Smooth muscle cell (in vitro differentiated cells): Measurements from ENCODE around the gene HMG20B. TPM values are rescaled to one million over a fixed set of nuclear protein-coding genes. Genes with fewer than 3 reads are reported as not detected.
A peak's percentile ranks its signal among the peaks of the same experiment; 100 is the strongest.

Experiments used
- DNase-seq: peaks from one replicate; lab custom pipeline; 2025; ENCODE audit not compliant: unreplicated experiment; lab: John Stamatoyannopoulos, UW
- H2AFZ ChIP-seq: fragments of 200-600 bp; sonication (generic); 2 replicates; pipeline ENCODE4 v1.6.0; 2016; ENCODE audit warnings: antibody characterized with exemption, low read depth, mild to moderate bottlenecking
- H3F3A ChIP-seq: fragments of 200-600 bp; sonication (generic); 2 replicates; pipeline ENCODE4 v1.6.0; 2017; ENCODE audit warnings: antibody characterized with exemption, low read depth
- H3K27ac ChIP-seq: fragments of 200-600 bp; sonication (generic); 2 replicates; pipeline ENCODE4 v1.5.1; 2016; ENCODE audit warnings: low read depth, mild to moderate bottlenecking
- H3K27me3 ChIP-seq: fragments of 200-600 bp; sonication (generic); 2 replicates; pipeline ENCODE4 v1.6.1; 2016; ENCODE audit warnings: low read depth, mild to moderate bottlenecking
- H3K36me3 ChIP-seq: fragments of 200-600 bp; sonication (generic); 2 replicates; pipeline ENCODE4 v1.5.1; 2016; ENCODE audit warnings: low read depth
- H3K4me1 ChIP-seq: fragments of 200-600 bp; sonication (generic); 2 replicates; pipeline ENCODE4 v1.5.1; 2016; ENCODE audit warnings: low read depth
- H3K4me2 ChIP-seq: fragments of 200-600 bp; sonication (generic); 2 replicates; pipeline ENCODE4 v1.6.0; 2016; ENCODE audit warnings: mild to moderate bottlenecking
- H3K4me3 ChIP-seq: fragments of 200-600 bp; sonication (generic); 2 replicates; pipeline ENCODE4 v1.5.1; 2016; ENCODE audit warnings: mild to moderate bottlenecking
- H3K79me2 ChIP-seq: fragments of 200-600 bp; sonication (generic); 2 replicates; pipeline ENCODE4 v1.6.0; 2016; ENCODE audit warnings: low read depth, mild to moderate bottlenecking
- H3K9ac ChIP-seq: fragments of 200-600 bp; sonication (generic); 2 replicates; pipeline ENCODE4 v1.6.0; 2016; ENCODE audit warnings: low read depth
- H3K9me3 ChIP-seq: fragments of 200-600 bp; sonication (generic); replicated peaks from 2 replicates; pipeline ENCODE4 v1.5.1; 2016; ENCODE audit warnings: low read depth
- H4K20me1 ChIP-seq: fragments of 200-600 bp; sonication (generic); 2 replicates; pipeline ENCODE4 v1.6.0; 2016; ENCODE audit warnings: low read depth
- CTCF ChIP-seq: fragments of 200-600 bp; sonication (generic); IDR thresholded peaks from 2 replicates; pipeline ENCODE4 v1.5.1; 2017; ENCODE audit warnings: borderline replicate concordance, mild to moderate bottlenecking, antibody characterized with exemption; ENCODE audit not compliant: insufficient read depth, poor library complexity, severe bottlenecking
- WGBS: methylation state at CpG from one replicate; pipeline ENCODE4 v1.1.7; 2016; ENCODE audit warnings: low lambda C conversion rate; 5-methylcytosine and 5-hydroxymethylcytosine counted together
- polyA plus RNA-seq: library from polyadenylated mRNA; unstranded; fragments of >200 nt; fragmentation: Nextera tagmentation; extraction: Ambion mirVana; gene quantifications from 2 replicates; pipeline ENCODE4 v1.2.1, GENCODE V29; 2016
- total RNA-seq: library from RNA; depleted of rRNA; stranded (reverse); fragments of >200 nt; gene quantifications from 2 replicates; pipeline ENCODE4 v1.2.3, GENCODE V29; 2014

The HMG20B gene
- total and polyA plus RNA-seq, 2 experiments from 2014 or later: 109 to 120 TPM

- Histone ChIP-seq H3K4me3 (no peak overlapping the region), H3K79me2 (no peaks in the 10 kb centered on the region), H3F3A (no peaks in the 10 kb centered on the region), H2AFZ (no peak overlapping the region), H3K36me3 (no peaks in the 10 kb centered on the region), H3K27ac (no peak overlapping the region), H3K27me3 (no peaks in the 10 kb centered on the region), H3K4me1 (peaks cover 8% of the 10 kb centered on the region), H4K20me1 (no peaks in the 10 kb centered on the region), H3K9ac (no peak overlapping the region), H3K4me2 (no peak overlapping the region), H3K9me3 (no peaks in the 10 kb centered on the region)
- no peak for TF ChIP-seq CTCF
- DNase-seq: no peak
- WGBS: 94% methylated on average over 23 of the region's 27 CpGs
These were observed 31.7 kb downstream of the HMG20B start for GRCh38 chr19:3604227-3604986.

GRCh38 chr19:3604987-3605343 lies 32.2 kb downstream of the HMG20B start:
- TF ChIP-seq CTCF: no peak
- Histone ChIP-seq H3F3A (no peaks in the 10 kb centered on the region), H3K27me3 (no peaks in the 10 kb centered on the region), H3K9ac (no peak overlapping the region), H3K79me2 (no peaks in the 10 kb centered on the region), H2AFZ (no peak overlapping the region), H3K36me3 (no peaks in the 10 kb centered on the region), H3K4me3 (no peak overlapping the region), H3K27ac (no peak overlapping the region), H3K9me3 (no peaks in the 10 kb centered on the region), H3K4me1 (peaks cover 8% of the 10 kb centered on the region), H4K20me1 (no peaks in the 10 kb centered on the region), H3K4me2 (no peak overlapping the region)
- 82% methylated on average over 11 of the region's 11 CpGs for WGBS
- DNase-seq: no peak

- Histone ChIP-seq H3K36me3 (no peaks in the 10 kb centered on the region), H3K4me3 (no peak overlapping the region), H3F3A (no peaks in the 10 kb centered on the region), H3K27ac (no peak overlapping the region), H3K4me2 (peak overlapping the region; percentile 86), H3K9me3 (no peaks in the 10 kb centered on the region), H3K4me1 (peaks cover 8% of the 10 kb centered on the region), H3K27me3 (no peaks in the 10 kb centered on the region), H2AFZ (no peak overlapping the region), H4K20me1 (no peaks in the 10 kb centered on the region), H3K9ac (no peak overlapping the region), H3K79me2 (no peaks in the 10 kb centered on the region)
- no peak for DNase-seq
- no peak for TF ChIP-seq CTCF
- 81% methylated on average over 3 of the region's 3 CpGs for WGBS
These were observed 32.6 kb downstream of the HMG20B start for GRCh38 chr19:3605361-3605760.

GRCh38 chr19:3605770-3606169 lies 33.0 kb downstream of the HMG20B start:
- no peak for DNase-seq
- Histone ChIP-seq H3K36me3 (no peaks in the 10 kb centered on the region), H3K9me3 (no peaks in the 10 kb centered on the region), H3K27me3 (no peaks in the 10 kb centered on the region), H3F3A (no peaks in the 10 kb centered on the region), H3K9ac (no peak overlapping the region), H3K79me2 (no peaks in the 10 kb centered on the region), H3K4me1 (peaks cover 8% of the 10 kb centered on the region), H3K4me2 (peak overlapping the region; percentile 86), H2AFZ (no peak overlapping the region), H3K4me3 (peak overlapping the region; percentile 65), H3K27ac (no peak overlapping the region), H4K20me1 (no peaks in the 10 kb centered on the region)
- no peak for TF ChIP-seq CTCF
- 77% methylated on average over 5 of the region's 5 CpGs for WGBS
